Activated gamma-delta T cell treated with Interleukin-2 at 50 U/mL for 16 hours (primary cell): ENCODE measurements around the gene TTC33.
"Not testable (repeated sequence)": the region's sequence is repeated elsewhere in the genome, so short reads cannot be mapped to it uniquely, and the experiment has no call there.

ENCODE experiments used
- DNase-seq: peaks from one replicate; pipeline ENCODE4 v3.0.0-alpha.2; 2020

The TTC33 gene

GRCh38 chr5:40679148-40679912, 76.4 kb downstream of the TTC33 start:
- peak; percentile 84 for DNase-seq

- no peak for DNase-seq
These were observed 77.2 kb downstream of the TTC33 start for GRCh38 chr5:40678460-40679147.

- no peak for DNase-seq
These were observed 77.7 kb downstream of the TTC33 start for GRCh38 chr5:40678026-40678425.

GRCh38 chr5:40677456-40677855, 78.3 kb downstream of the TTC33 start:
- no peak for DNase-seq

- no peak for DNase-seq
These were observed 79.0 kb downstream of the TTC33 start for GRCh38 chr5:40676613-40677343.

- DNase-seq: no peak
These were observed 80.2 kb downstream of the TTC33 start for GRCh38 chr5:40675396-40676133.

- no peak for DNase-seq
These were observed 81.0 kb downstream of the TTC33 start for GRCh38 chr5:40674661-40675235.

- DNase-seq: no peak
These were observed 83.3 kb downstream of the TTC33 start for GRCh38 chr5:40672425-40672824.

GRCh38 chr5:40669606-40670390, 86.0 kb downstream of the TTC33 start:
- no peak for DNase-seq

- DNase-seq: no peak
These were observed 88.5 kb downstream of the TTC33 start for GRCh38 chr5:40667161-40667663.

- DNase-seq: no peak
These were observed 89.1 kb downstream of the TTC33 start for GRCh38 chr5:40666657-40667056.

GRCh38 chr5:40665635-40666298, 90.0 kb downstream of the TTC33 start:
- DNase-seq: no peak

GRCh38 chr5:40660751-40661150, 95.0 kb downstream of the TTC33 start:
- no peak for DNase-seq

GRCh38 chr5:40656766-40657165, 99.0 kb downstream of the TTC33 start:
- no peak for DNase-seq

GRCh38 chr5:40656091-40656490, 99.7 kb downstream of the TTC33 start:
- DNase-seq: not testable (repeated sequence)

GRCh38 chr5:40655138-40655537, 100.6 kb downstream of the TTC33 start:
- no peak for DNase-seq

GRCh38 chr5:40654377-40654991, 101.3 kb downstream of the TTC33 start:
- no peak for DNase-seq

- DNase-seq: no peak
These were observed 102.3 kb downstream of the TTC33 start for GRCh38 chr5:40653221-40654022.

GRCh38 chr5:40652441-40653220, 103.1 kb downstream of the TTC33 start:
- no peak for DNase-seq
